CD4-positive, alpha-beta T cell (primary cell): Measurements from ENCODE around the gene GABRR3. TPM values are rescaled to one million over a fixed set of nuclear protein-coding genes. Genes with fewer than 3 reads are reported as not detected.

Source experiments
- ATAC-seq: fragments of 200-7000 bp; cut with Tn5 transposase; one replicate; pipeline ENCODE4 v1.10.0; 2022; ENCODE audit warnings: mild to moderate bottlenecking; ENCODE audit not compliant: poor library complexity
- CTCF ChIA-PET: fragments of 350-600 bp; sonication (Branson Sonifier 250); formaldehyde crosslinking; loops from one replicate; lab custom pipeline; 2021; ENCODE audit warnings: antibody characterized with exemption, inconsistent platforms; lab: Charles Lee
- POLR2A ChIA-PET: fragments of 350-600 bp; sonication (Branson Sonifier 250); formaldehyde crosslinking; loops from one replicate; lab custom pipeline; 2021; ENCODE audit warnings: antibody characterized with exemption, inconsistent platforms; lab: Charles Lee
- DNase-seq, 14 experiments: peaks; one replicate each; pipeline ENCODE4 v3.0.0-alpha.2; 2013 to 2020; ENCODE audit warnings: mixed read lengths in 2 of 14
- H3K27ac ChIP-seq, 2 donors: one replicate each; pipeline versions ENCODE4 v1.5.1 to v1.7.0; 2013; ENCODE audit warnings: low read length in 2 of 2, low read depth in 1 of 2, mild to moderate bottlenecking in 1 of 2
- H3K27me3 ChIP-seq, 2 experiments: 1 replicate in 1 of 2; 2 replicates in 1 of 2; pipeline versions ENCODE4 v1.6.1 to v1.7.0; 2013; ENCODE audit warnings: low read length in 2 of 2, control low read depth in 1 of 2, mild to moderate bottlenecking in 1 of 2, moderate library complexity in 1 of 2; ENCODE audit not compliant: insufficient read depth in 2 of 2, control insufficient read depth in 1 of 2
- H3K36me3 ChIP-seq: one replicate; pipeline ENCODE4 v1.6.1; 2013; ENCODE audit warnings: low read length, control low read depth; ENCODE audit not compliant: insufficient read depth
- H3K4me1 ChIP-seq: one replicate; pipeline ENCODE4 v1.6.1; 2013; ENCODE audit warnings: low read length, control low read depth; ENCODE audit not compliant: insufficient read depth
- H3K4me3 ChIP-seq: one replicate; pipeline ENCODE4 v1.5.1; 2013; ENCODE audit warnings: mild to moderate bottlenecking, low read length, moderate library complexity
- H3K9me3 ChIP-seq, 2 experiments: 1 replicate in 1 of 2; 2 replicates in 1 of 2; pipeline versions ENCODE4 v1.6.1 to v1.7.0; 2013; ENCODE audit warnings: low read length in 2 of 2, mild to moderate bottlenecking in 2 of 2, control low read depth in 1 of 2, moderate library complexity in 1 of 2; ENCODE audit not compliant: control insufficient read depth in 1 of 2, insufficient read depth in 1 of 2
- H3K27ac Mint-ChIP-seq: one replicate; pipeline ENCODE4 v1.8.0; 2020; ENCODE audit warnings: mixed read lengths
- H3K27me3 Mint-ChIP-seq: one replicate; pipeline ENCODE4 v1.8.0; 2021; ENCODE audit warnings: mixed read lengths
- H3K36me3 Mint-ChIP-seq: one replicate; pipeline ENCODE4 v1.8.0; 2021; ENCODE audit warnings: low read depth, mixed read lengths
- H3K4me1 Mint-ChIP-seq: one replicate; pipeline ENCODE4 v1.8.0; 2021; ENCODE audit warnings: low read depth, mixed read lengths
- H3K4me3 Mint-ChIP-seq: one replicate; pipeline ENCODE4 v1.8.0; 2020; ENCODE audit warnings: mild to moderate bottlenecking, mixed read lengths
- H3K9me3 Mint-ChIP-seq: one replicate; pipeline ENCODE4 v1.8.0; 2020; ENCODE audit warnings: mixed read lengths
- CTCF ChIP-seq: fragments of 200-600 bp; IDR thresholded peaks from one replicate; pipeline ENCODE4 v1.8.0; 2022; ENCODE audit warnings: antibody characterized with exemption, mild to moderate bottlenecking
- intact Hi-C, 2 experiments: fragments of 100-400 bp; cut with DNase I in 1 of 2; cut with micrococcal nuclease in 1 of 2; formaldehyde crosslinking; loops; one replicate each; pipeline versions ENCODE4 v1.15.1 to v1.9.0; 2023 to 2025; cut with DNase I, micrococcal nuclease
- total RNA-seq, 174 experiments: library from RNA in 2 of 174; stranded (reverse) in 2 of 174; gene quantifications; one replicate each; pipeline ENCODE4 v1.2.3 and lab custom pipeline; 2021 to 2026

GABRR3 gene
- total RNA-seq, 2 experiments from 2014 or later: not detected

GRCh38 chr3:97949110-97949485 lies 86.0 kb downstream of the GABRR3 start:
- H3K9me3 ChIP-seq: no peaks in the 10 kb centered on the region
- no peaks in the 10 kb centered on the region for H3K4me1 ChIP-seq
- intact Hi-C loops: no loop called here
- ChIA-PET CTCF (no interaction called here), POLR2A (no interaction called here)
- Mint-ChIP-seq H3K27me3 (no peaks in the 10 kb centered on the region), H3K36me3 (peaks cover 99% of the 10 kb centered on the region), H3K27ac (no peak overlapping the region), H3K4me3 (no peak overlapping the region), H3K4me1 (no peaks in the 10 kb centered on the region), H3K9me3 (no peaks in the 10 kb centered on the region)
- no peak for TF ChIP-seq CTCF
- no peak for DNase-seq
- H3K36me3 ChIP-seq: peaks cover 85% of the 10 kb centered on the region
- H3K4me3 ChIP-seq: no peak overlapping the region
- no peaks in the 10 kb centered on the region for H3K27me3 ChIP-seq
- H3K27ac ChIP-seq: no peak overlapping the region
- no peak for ATAC-seq

GRCh38 chr3:97948351-97949109 lies 86.6 kb downstream of the GABRR3 start:
- Mint-ChIP-seq H3K9me3 (no peaks in the 10 kb centered on the region), H3K4me1 (no peaks in the 10 kb centered on the region), H3K4me3 (no peak overlapping the region), H3K27ac (no peak overlapping the region), H3K27me3 (no peaks in the 10 kb centered on the region), H3K36me3 (peaks cover 99% of the 10 kb centered on the region)
- TF ChIP-seq CTCF: no peak
- Histone ChIP-seq H3K4me3 (no peak overlapping the region), H3K27ac (no peak overlapping the region), H3K36me3 (peaks cover 83% of the 10 kb centered on the region), H3K9me3 (no peaks in the 10 kb centered on the region), H3K4me1 (no peaks in the 10 kb centered on the region), H3K27me3 (no peaks in the 10 kb centered on the region)
- DNase-seq (no peak), ATAC-seq (no peak)
- CTCF ChIA-PET: no interaction called here
- POLR2A ChIA-PET: no interaction called here
- intact Hi-C loops: no loop called here

- no peak overlapping the region for H3K4me3 Mint-ChIP-seq
- no peaks in the 10 kb centered on the region for H3K4me1 Mint-ChIP-seq
- Histone ChIP-seq H3K4me1 (no peaks in the 10 kb centered on the region), H3K36me3 (peaks cover 52% of the 10 kb centered on the region), H3K4me3 (no peak overlapping the region), H3K9me3 (no peaks in the 10 kb centered on the region), H3K27ac (no peak overlapping the region), H3K27me3 (no peaks in the 10 kb centered on the region)
- no peak for DNase-seq
- no peak for TF ChIP-seq CTCF
- intact Hi-C loops: loop anchor here in 1 of 2 experiments (5.0 kb wide), 1 partner anchor 79 kb away; no protein-coding TSS in a partner anchor
- ChIA-PET CTCF (interaction anchor here (1.4 kb wide), 1 partner anchor 122 kb away, joined by 3 read pairs; the partner anchor contains the start of gene CRYBG3), POLR2A (interaction anchor here (1.3 kb wide), 1 partner anchor 121 kb away, joined by 3 read pairs; the partner anchor contains the start of gene CRYBG3)
- H3K9me3 Mint-ChIP-seq: no peaks in the 10 kb centered on the region
- no peak for ATAC-seq
- peaks cover 56% of the 10 kb centered on the region for H3K36me3 Mint-ChIP-seq
- no peaks in the 10 kb centered on the region for H3K27me3 Mint-ChIP-seq
- H3K27ac Mint-ChIP-seq: no peak overlapping the region
These were observed 92.1 kb downstream of the GABRR3 start for GRCh38 chr3:97942801-97943546.
